Gastrocnemius medialis (tissue), 4 donors: Measurements from ENCODE around the gene VSIG10L2.

Source experiments
- CTCF ChIP-seq, 5 experiments: fragments of 450-650 bp in 3 of 5; fragments of 200-600 bp in 2 of 5; sonication (generic) in 2 of 5; IDR thresholded peaks in 4 of 5; conservative IDR thresholded peaks in 1 of 5; 1 replicate in 4 of 5; 2 replicates in 1 of 5; pipeline ENCODE4 v1.5.1; 2016 to 2019; ENCODE audit warnings: antibody characterized with exemption in 5 of 5, mild to moderate bottlenecking in 3 of 5, moderate library complexity in 3 of 5
- POLR2A ChIP-seq, 2 donors: fragments of 450-650 bp; IDR thresholded peaks; one replicate each; pipeline ENCODE4 v1.6.1; 2017; ENCODE audit warnings: antibody characterized with exemption in 2 of 2, mild to moderate bottlenecking in 2 of 2, moderate library complexity in 2 of 2

GRCh38 chr11:125952559-125952958, 6.7 kb downstream of the VSIG10L2 start:
- TF ChIP-seq POLR2A (IDR thresholded peaks at IDR 0.05) (no peak), CTCF (IDR thresholded peaks at IDR 0.05 in 4 of 5, conservative IDR thresholded peaks at IDR 0.05 in 1 of 5) (no peak)
